WTC11 (cell line): ENCODE results near the gene ST6GAL1. TPM values are rescaled to one million over a fixed set of nuclear protein-coding genes. Genes with fewer than 3 reads are reported as not detected.

Experiments
- ATAC-seq: fragments of 200-7000 bp; cut with Tn5 transposase; 2 replicates; pipeline ENCODE4 v1.10.0; 2021; ENCODE audit warnings: mild to moderate bottlenecking, moderate library complexity
- CTCF ChIA-PET: fragments of 300-600 bp; sonication (Branson Sonifier 250); formaldehyde crosslinking; loops from one replicate; lab custom pipeline; 2021; ENCODE audit warnings: antibody characterized with exemption; lab: Charles Lee
- POLR2A ChIA-PET: fragments of 350-600 bp; sonication (Branson Sonifier 250); formaldehyde crosslinking; loops from one replicate; lab custom pipeline; 2021; ENCODE audit warnings: antibody characterized with exemption; lab: Charles Lee
- DNase-seq: peaks from one replicate; pipeline ENCODE4 v3.0.0; 2021; ENCODE audit warnings: low spot score
- H3K27ac Mint-ChIP-seq: 2 replicates; pipeline ENCODE4 v1.8.0; 2021; ENCODE audit warnings: mixed read lengths
- H3K27me3 Mint-ChIP-seq: 2 replicates; pipeline ENCODE4 v1.8.0; 2021; ENCODE audit warnings: low read depth, mild to moderate bottlenecking, moderate library complexity, mixed read lengths
- H3K36me3 Mint-ChIP-seq: 2 replicates; pipeline ENCODE4 v1.8.0; 2021; ENCODE audit warnings: mixed read lengths
- H3K4me1 Mint-ChIP-seq: 2 replicates; pipeline ENCODE4 v1.8.0; 2022; ENCODE audit warnings: mixed read lengths
- H3K4me3 Mint-ChIP-seq: 2 replicates; pipeline ENCODE4 v1.8.0; 2021; ENCODE audit warnings: mild to moderate bottlenecking, moderate library complexity, mixed read lengths
- H3K9me3 Mint-ChIP-seq: 2 replicates; pipeline ENCODE4 v1.8.0; 2021; ENCODE audit warnings: mixed read lengths
- CREB1 ChIP-seq: sonication (generic); formaldehyde crosslinking; IDR thresholded peaks from 2 replicates; pipeline ENCODE4 v1.8.0; 2023; ENCODE audit warnings: mild to moderate bottlenecking, missing genetic modification reagents
- CREM ChIP-seq: sonication (generic); formaldehyde crosslinking; IDR thresholded peaks from 2 replicates; pipeline ENCODE4 v1.8.1; 2022; ENCODE audit warnings: mild to moderate bottlenecking, missing genetic modification reagents, moderate library complexity
- ELF4 ChIP-seq: sonication (generic); formaldehyde crosslinking; IDR thresholded peaks from 2 replicates; pipeline ENCODE4 v1.8.1; 2022; ENCODE audit warnings: low read depth, mild to moderate bottlenecking, moderate library complexity, missing genetic modification reagents
- EMX1 ChIP-seq: fragments of 250-450 bp; sonication (Bioruptor Pico); IDR thresholded peaks from 2 replicates; pipeline ENCODE4 v1.8.0; 2021; ENCODE audit warnings: mild to moderate bottlenecking
- ETV6 ChIP-seq: sonication (generic); formaldehyde crosslinking; IDR thresholded peaks from 2 replicates; pipeline ENCODE4 v1.8.1; 2022; ENCODE audit warnings: mild to moderate bottlenecking, missing genetic modification reagents
- FOXJ3 ChIP-seq: sonication (generic); formaldehyde crosslinking; IDR thresholded peaks from 2 replicates; pipeline ENCODE4 v1.9.0; 2021; ENCODE audit warnings: missing genetic modification reagents, mild to moderate bottlenecking, borderline replicate concordance
- FOXP1 ChIP-seq: sonication (generic); formaldehyde crosslinking; IDR thresholded peaks from 2 replicates; pipeline ENCODE4 v1.8.0; 2022; ENCODE audit warnings: missing genetic modification reagents, mild to moderate bottlenecking, moderate library complexity, borderline replicate concordance
- GABPB1 ChIP-seq: sonication (generic); formaldehyde crosslinking; IDR thresholded peaks from 2 replicates; pipeline ENCODE4 v1.8.1; 2023; ENCODE audit warnings: mild to moderate bottlenecking, missing genetic modification reagents
- GRHL2 ChIP-seq: fragments of 250-450 bp; sonication (Bioruptor Pico); IDR thresholded peaks from 2 replicates; pipeline ENCODE4 v1.8.0; 2022; ENCODE audit warnings: mild to moderate bottlenecking, moderate library complexity; ENCODE audit not compliant: insufficient replicate concordance, severe bottlenecking
- GTF2I ChIP-seq: fragments of 250-450 bp; sonication (Bioruptor Pico); conservative IDR thresholded peaks from 2 replicates; pipeline ENCODE4 v1.4.0; 2021; ENCODE audit warnings: mild to moderate bottlenecking
- HMGA2 ChIP-seq: fragments of 250-450 bp; sonication (Bioruptor Pico); IDR thresholded peaks from 2 replicates; pipeline ENCODE4 v1.4.0; 2021; ENCODE audit warnings: mild to moderate bottlenecking, moderate library complexity
- IRF2 ChIP-seq: sonication (generic); formaldehyde crosslinking; IDR thresholded peaks from 2 replicates; pipeline ENCODE4 v1.8.0; 2022; ENCODE audit warnings: low read depth, missing genetic modification reagents, borderline replicate concordance
- JAZF1 ChIP-seq: fragments of 250-450 bp; sonication (Bioruptor Pico); IDR thresholded peaks from 2 replicates; pipeline ENCODE4 v1.9.0; 2021; ENCODE audit warnings: moderate library complexity, mild to moderate bottlenecking, inconsistent platforms
- JUN ChIP-seq: sonication (generic); formaldehyde crosslinking; IDR thresholded peaks from 2 replicates; pipeline ENCODE4 v1.8.0; 2023; ENCODE audit warnings: mild to moderate bottlenecking, missing genetic modification reagents
- NFE2L1 ChIP-seq: sonication (generic); formaldehyde crosslinking; IDR thresholded peaks from 2 replicates; pipeline ENCODE4 v1.8.1; 2023; ENCODE audit warnings: missing genetic modification reagents
- NFYB ChIP-seq: sonication (generic); formaldehyde crosslinking; conservative IDR thresholded peaks from 2 replicates; pipeline ENCODE4 v1.8.0; 2022; ENCODE audit warnings: low read depth, missing genetic modification reagents
- OVOL2 ChIP-seq: fragments of 250-450 bp; sonication (Bioruptor Pico); IDR thresholded peaks from 2 replicates; pipeline ENCODE4 v1.9.0; 2021; ENCODE audit warnings: mild to moderate bottlenecking, borderline replicate concordance
- PREB ChIP-seq: sonication (generic); formaldehyde crosslinking; IDR thresholded peaks from 2 replicates; pipeline ENCODE4 v1.8.1; 2022; ENCODE audit warnings: mild to moderate bottlenecking, missing genetic modification reagents, moderate library complexity, borderline replicate concordance
- RORB ChIP-seq: fragments of 250-450 bp; sonication (Bioruptor Pico); IDR thresholded peaks from 2 replicates; pipeline ENCODE4 v1.9.0; 2021; ENCODE audit warnings: mild to moderate bottlenecking
- SMAD3 ChIP-seq: sonication (generic); formaldehyde crosslinking; IDR thresholded peaks from 2 replicates; pipeline ENCODE4 v1.8.0; 2022; ENCODE audit warnings: missing genetic modification reagents, mild to moderate bottlenecking, borderline replicate concordance
- ZBTB21 ChIP-seq: sonication (generic); formaldehyde crosslinking; IDR thresholded peaks from 2 replicates; pipeline ENCODE4 v1.8.1; 2023; ENCODE audit warnings: mild to moderate bottlenecking, missing genetic modification reagents, borderline replicate concordance
- ZNF281 ChIP-seq: sonication (generic); formaldehyde crosslinking; IDR thresholded peaks from 2 replicates; pipeline ENCODE4 v1.8.0; 2023; ENCODE audit warnings: mild to moderate bottlenecking, missing genetic modification reagents
- ZNF396 ChIP-seq: fragments of 250-450 bp; sonication (Bioruptor Pico); IDR thresholded peaks from 2 replicates; pipeline ENCODE4 v1.8.0; 2021; ENCODE audit warnings: mild to moderate bottlenecking, moderate library complexity, borderline replicate concordance
- total RNA-seq: library from RNA; stranded (reverse); gene quantifications from 3 replicates; pipeline ENCODE4 v1.2.3, GENCODE V29; 2021
- TF ChIP-seq, protein P1 (sequence below): sonication (generic); formaldehyde crosslinking; IDR thresholded peaks from 2 replicates; pipeline ENCODE4 v1.8.0; 2023; ENCODE audit warnings: missing genetic modification reagents
- TF ChIP-seq, protein P2 (sequence below): sonication (generic); formaldehyde crosslinking; IDR thresholded peaks from 2 replicates; pipeline ENCODE4 v1.8.1; 2023; ENCODE audit warnings: mild to moderate bottlenecking, missing genetic modification reagents
- TF ChIP-seq, protein P3 (sequence below): sonication (generic); formaldehyde crosslinking; IDR thresholded peaks from 2 replicates; pipeline ENCODE4 v1.8.0; 2022; ENCODE audit warnings: mild to moderate bottlenecking, missing genetic modification reagents

ST6GAL1 gene
- total RNA-seq, 1 experiment from 2014 or later = 87.5 TPM

GRCh38 chr3:186976837-186977750 is 46.8 kb downstream of the ST6GAL1 start (continued):
- TF ChIP-seq, protein P1, sequence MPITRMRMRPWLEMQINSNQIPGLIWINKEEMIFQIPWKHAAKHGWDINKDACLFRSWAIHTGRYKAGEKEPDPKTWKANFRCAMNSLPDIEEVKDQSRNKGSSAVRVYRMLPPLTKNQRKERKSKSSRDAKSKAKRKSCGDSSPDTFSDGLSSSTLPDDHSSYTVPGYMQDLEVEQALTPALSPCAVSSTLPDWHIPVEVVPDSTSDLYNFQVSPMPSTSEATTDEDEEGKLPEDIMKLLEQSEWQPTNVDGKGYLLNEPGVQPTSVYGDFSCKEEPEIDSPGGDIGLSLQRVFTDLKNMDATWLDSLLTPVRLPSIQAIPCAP = no peak

DNA sequence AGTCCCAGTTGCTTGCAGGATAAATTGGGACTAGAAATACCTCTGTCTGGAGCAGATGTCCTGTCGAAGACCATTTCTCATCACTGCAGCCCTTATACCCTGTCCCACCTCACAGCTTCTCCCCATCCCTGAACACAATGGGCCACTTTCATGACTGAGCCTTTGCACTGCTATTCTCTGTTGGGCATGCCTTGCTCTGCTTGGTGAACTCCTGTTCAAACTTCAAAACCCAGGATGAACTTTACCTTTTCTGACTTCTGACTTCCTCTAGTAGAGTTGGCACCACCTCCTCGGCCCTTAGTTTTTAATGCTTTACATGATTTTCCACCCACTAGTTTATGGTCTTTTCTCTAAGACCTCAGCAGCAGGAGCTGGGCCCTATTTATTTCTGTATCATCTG is 48.4 kb downstream of the ST6GAL1 start:
- H3K9me3 Mint-ChIP-seq = no peaks in the 10 kb centered on the region
- ChIA-PET CTCF (interaction anchor here (0.7 to 2.8 kb wide), 3 partner anchors 19 to 361 kb away, joined by 3 to 15 read pairs (median 3); no protein-coding TSS in a partner anchor), POLR2A (no interaction called here)
- ATAC-seq = no peak
- DNase-seq = no peak
- peaks cover 38% of the 10 kb centered on the region for H3K4me1 Mint-ChIP-seq
- no peak overlapping the region for H3K4me3 Mint-ChIP-seq
- no peaks in the 10 kb centered on the region; the same call in 1 of the 2 replicates for H3K27me3 Mint-ChIP-seq
- H3K36me3 Mint-ChIP-seq = peaks cover 56% of the 10 kb centered on the region
- TF ChIP-seq OVOL2 (CRISPR knock-in tag) (no peak), IRF2 (CRISPR knock-in tag) (no peak), CREB1 (no peak), ETV6 (CRISPR knock-in tag) (no peak), NFYB (no peak), PREB (CRISPR knock-in tag) (no peak), ZNF396 (CRISPR knock-in tag) (no peak), ELF4 (CRISPR knock-in tag) (no peak), SMAD3 (no peak), FOXJ3 (CRISPR knock-in tag) (no peak), CREM (CRISPR knock-in tag) (no peak), ZBTB21 (CRISPR knock-in tag) (no peak)
- TF ChIP-seq, protein P2, sequence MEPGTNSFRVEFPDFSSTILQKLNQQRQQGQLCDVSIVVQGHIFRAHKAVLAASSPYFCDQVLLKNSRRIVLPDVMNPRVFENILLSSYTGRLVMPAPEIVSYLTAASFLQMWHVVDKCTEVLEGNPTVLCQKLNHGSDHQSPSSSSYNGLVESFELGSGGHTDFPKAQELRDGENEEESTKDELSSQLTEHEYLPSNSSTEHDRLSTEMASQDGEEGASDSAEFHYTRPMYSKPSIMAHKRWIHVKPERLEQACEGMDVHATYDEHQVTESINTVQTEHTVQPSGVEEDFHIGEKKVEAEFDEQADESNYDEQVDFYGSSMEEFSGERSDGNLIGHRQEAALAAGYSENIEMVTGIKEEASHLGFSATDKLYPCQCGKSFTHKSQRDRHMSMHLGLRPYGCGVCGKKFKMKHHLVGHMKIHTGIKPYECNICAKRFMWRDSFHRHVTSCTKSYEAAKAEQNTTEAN (CRISPR knock-in tag) = no peak
- TF ChIP-seq, protein P3, sequence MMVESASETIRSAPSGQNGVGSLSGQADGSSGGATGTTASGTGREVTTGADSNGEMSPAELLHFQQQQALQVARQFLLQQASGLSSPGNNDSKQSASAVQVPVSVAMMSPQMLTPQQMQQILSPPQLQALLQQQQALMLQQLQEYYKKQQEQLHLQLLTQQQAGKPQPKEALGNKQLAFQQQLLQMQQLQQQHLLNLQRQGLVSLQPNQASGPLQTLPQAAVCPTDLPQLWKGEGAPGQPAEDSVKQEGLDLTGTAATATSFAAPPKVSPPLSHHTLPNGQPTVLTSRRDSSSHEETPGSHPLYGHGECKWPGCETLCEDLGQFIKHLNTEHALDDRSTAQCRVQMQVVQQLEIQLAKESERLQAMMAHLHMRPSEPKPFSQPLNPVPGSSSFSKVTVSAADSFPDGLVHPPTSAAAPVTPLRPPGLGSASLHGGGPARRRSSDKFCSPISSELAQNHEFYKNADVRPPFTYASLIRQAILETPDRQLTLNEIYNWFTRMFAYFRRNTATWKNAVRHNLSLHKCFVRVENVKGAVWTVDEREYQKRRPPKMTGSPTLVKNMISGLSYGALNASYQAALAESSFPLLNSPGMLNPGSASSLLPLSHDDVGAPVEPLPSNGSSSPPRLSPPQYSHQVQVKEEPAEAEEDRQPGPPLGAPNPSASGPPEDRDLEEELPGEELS (CRISPR knock-in tag) = no peak
- TF ChIP-seq, protein P1 = no peak
- H3K27ac Mint-ChIP-seq = peak overlapping the region; percentile 71

- no peak for ATAC-seq
- Mint-ChIP-seq H3K27ac (no peak overlapping the region), H3K4me3 (no peak overlapping the region), H3K36me3 (peaks cover 49% of the 10 kb centered on the region), H3K4me1 (peaks cover 44% of the 10 kb centered on the region), H3K9me3 (no peaks in the 10 kb centered on the region), H3K27me3 (no peaks in the 10 kb centered on the region; the same call in 1 of the 2 replicates)
- ChIA-PET POLR2A (no interaction called here), CTCF (interaction anchor here (0.6 kb wide), 1 partner anchor 38 kb away, joined by 3 read pairs; no protein-coding TSS in a partner anchor)
- no peak for DNase-seq
- TF ChIP-seq RORB (CRISPR knock-in tag) (no peak), ZNF281 (CRISPR knock-in tag) (no peak), GTF2I (CRISPR knock-in tag) (no peak), EMX1 (CRISPR knock-in tag) (no peak), JUN (CRISPR knock-in tag) (no peak), GABPB1 (CRISPR knock-in tag) (no peak), ETV6 (CRISPR knock-in tag) (no peak), NFE2L1 (no peak), HMGA2 (CRISPR knock-in tag) (no peak), FOXP1 (CRISPR knock-in tag) (no peak), GRHL2 (CRISPR knock-in tag) (no peak), JAZF1 (CRISPR knock-in tag) (no peak)
Observed at GRCh38 chr3:186979852-186980251, 49.5 kb downstream of the ST6GAL1 start.
